ENCODE measurements around the gene GYS2.

GRCh38 chr12:21526053-21526452 lies 78.6 kb downstream of the GYS2 start, which contains the start of gene SPX:
- TF ChIP-seq POLR2A (IDR thresholded peaks at IDR 0.05): no peak
- no peak for TF ChIP-seq POLR2AphosphoS5 (IDR thresholded peaks at IDR 0.05; ENCODE audit: insufficient read depth in 1 of 2, low read depth in 1 of 2)
